NCI-H1436 treated with DMSO at 0.1 percent for 48 hours (cell line): ENCODE results near the gene GINS1.

Experiments used
- DNase-seq: peaks from one replicate; lab custom pipeline; 2025; lab: John Stamatoyannopoulos, UW

The GINS1 gene

GRCh38 chr20:25494506-25495188 is 87.2 kb downstream of the GINS1 start:
- no peak for DNase-seq

DNA sequence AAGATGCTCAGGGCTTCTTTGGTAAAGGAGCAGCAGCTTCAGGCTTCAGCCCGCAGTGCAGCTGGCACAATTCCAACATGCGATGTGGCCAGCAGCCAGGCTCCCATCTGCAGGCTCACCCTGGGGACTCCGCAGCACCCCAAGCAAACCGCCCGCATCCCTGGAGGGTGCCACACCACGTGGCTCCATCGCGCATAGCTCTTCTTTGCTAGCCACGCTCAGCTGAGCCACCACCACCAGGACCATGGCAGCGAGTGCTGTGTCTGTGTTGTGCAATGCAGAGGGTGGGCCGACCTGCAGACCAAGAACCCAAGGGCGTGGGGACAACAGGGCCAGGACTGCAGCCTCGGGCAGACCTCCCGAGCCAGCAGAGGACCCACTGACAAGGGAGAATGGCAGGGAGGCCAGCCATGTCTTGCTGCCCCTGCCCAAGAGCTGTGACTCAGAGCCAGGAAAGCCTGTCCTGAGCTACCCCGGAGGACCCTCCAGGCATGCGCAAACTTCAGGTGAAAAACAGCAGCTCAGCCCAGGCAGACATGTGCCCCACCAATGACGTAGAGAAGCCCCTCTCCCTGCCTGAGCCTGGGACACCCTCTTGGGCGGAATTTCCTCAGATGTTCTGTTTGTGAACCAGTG is 87.8 kb downstream of the GINS1 start:
- DNase-seq: no peak

DNA sequence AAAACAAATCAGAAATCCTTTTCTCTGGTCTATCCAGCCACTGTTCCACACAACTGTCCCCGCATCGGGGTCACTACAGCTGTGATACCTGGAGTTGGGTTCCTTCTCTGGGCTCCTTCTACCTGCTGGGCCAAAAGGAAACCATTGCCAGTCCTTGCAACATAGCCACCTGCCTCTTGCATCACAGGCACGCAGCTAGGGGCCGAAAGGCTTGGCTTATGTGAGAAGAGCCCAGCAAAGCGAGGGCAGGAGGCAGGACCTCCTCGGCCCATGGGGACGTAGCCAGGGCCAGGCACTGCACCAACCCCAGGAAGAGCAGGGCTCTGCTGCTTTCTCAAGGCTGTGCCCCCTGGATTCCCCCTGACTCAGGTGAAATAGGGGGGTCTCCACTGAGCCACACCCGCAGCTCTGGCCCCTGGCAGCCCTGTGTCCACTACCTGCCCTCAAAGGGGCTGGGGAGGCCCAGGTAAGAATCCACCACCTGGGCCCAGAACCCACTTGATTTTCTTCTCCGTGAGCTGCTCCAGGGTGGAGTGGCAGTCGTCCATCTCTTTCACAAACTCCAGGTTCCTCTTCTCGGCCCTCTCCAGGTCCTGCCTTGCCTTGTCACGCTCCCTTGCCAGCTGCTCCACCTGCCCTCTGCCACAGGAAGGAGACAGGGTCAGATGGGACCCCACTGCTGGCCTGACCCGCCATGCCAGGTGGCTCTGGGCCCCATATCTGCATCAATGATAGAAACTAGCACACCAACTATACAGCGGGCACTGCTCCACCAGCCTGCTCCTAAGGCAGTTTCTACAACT is 88.9 kb downstream of the GINS1 start:
- no peak for DNase-seq

- DNase-seq: no peak
Observed at GRCh38 chr20:25496968-25497401, 89.5 kb downstream of the GINS1 start.

- DNase-seq: no peak
Observed at GRCh38 chr20:25497586-25498279, 90.3 kb downstream of the GINS1 start.
